K562 (cell line): ENCODE measurements around the gene COQ7. TPM values are rescaled to one million over a fixed set of nuclear protein-coding genes. Genes with fewer than 3 reads are reported as not detected.

Source experiments
- ATF7 ChIP-seq: fragments of 450-650 bp; IDR thresholded peaks from 2 replicates; pipeline ENCODE4 v1.7.1; 2014; ENCODE audit warnings: mild to moderate bottlenecking, moderate library complexity
- E4F1 ChIP-seq: fragments of 250-450 bp; sonication (Bioruptor Pico); IDR thresholded peaks from 2 replicates; pipeline ENCODE4 v1.5.0; 2021; ENCODE audit warnings: mild to moderate bottlenecking, borderline replicate concordance
- EP300 ChIP-seq: IDR thresholded peaks from 2 replicates; pipeline ENCODE4 v1.6.1; 2012; ENCODE audit warnings: low read length, improper control_type of control experiment
- HDAC6 ChIP-seq: IDR thresholded peaks from 2 replicates; pipeline ENCODE4 v1.6.1; 2012; ENCODE audit warnings: low read depth, mild to moderate bottlenecking, control low read depth, inconsistent platforms, low read length, moderate library complexity
- KLF16 ChIP-seq: IDR thresholded peaks from 2 replicates; pipeline ENCODE4 v1.6.1; 2016; ENCODE audit warnings: antibody characterized with exemption
- MNT ChIP-seq, 2 experiments: fragments of 450-650 bp; conservative IDR thresholded peaks; 2 replicates each; pipeline ENCODE4 v1.6.1; 2017; ENCODE audit warnings: mild to moderate bottlenecking in 2 of 2, moderate library complexity in 2 of 2
- MTA3 ChIP-seq: fragments of 450-650 bp; formaldehyde crosslinking; IDR thresholded peaks from 2 replicates; pipeline ENCODE4 v1.6.1; 2017; ENCODE audit warnings: mild to moderate bottlenecking, borderline replicate concordance
- POLR2AphosphoS5 ChIP-seq: IDR thresholded peaks from 2 replicates; pipeline ENCODE4 v1.6.1; 2011; ENCODE audit warnings: mild to moderate bottlenecking, low read depth, low read length, moderate library complexity; ENCODE audit not compliant: control insufficient read depth, insufficient read depth
- RBFOX2 ChIP-seq: fragments of 200-400 bp; formaldehyde crosslinking; IDR thresholded peaks from 2 replicates; pipeline ENCODE4 v1.6.1; 2017; ENCODE audit warnings: low read depth, mild to moderate bottlenecking, low read length, moderate library complexity
- RCOR1 ChIP-seq, 2 experiments: IDR thresholded peaks; 2 replicates each; pipeline ENCODE4 v1.6.1; 2012; ENCODE audit warnings: low read depth in 2 of 2, low read length in 2 of 2, borderline replicate concordance in 1 of 2, improper control_type of control experiment in 1 of 2
- SAFB ChIP-seq: fragments of 200-400 bp; formaldehyde crosslinking; IDR thresholded peaks from 2 replicates; pipeline ENCODE4 v1.6.1; 2017; ENCODE audit warnings: low read depth, low read length, borderline replicate concordance
- SP2 ChIP-seq: IDR thresholded peaks from 2 replicates; pipeline ENCODE4 v1.6.1; 2011; ENCODE audit warnings: mild to moderate bottlenecking, low read depth, low read length, moderate library complexity; ENCODE audit not compliant: poor library complexity, severe bottlenecking; ENCODE audit errors: extremely low read depth
- XRCC5 ChIP-seq: fragments of 200-400 bp; formaldehyde crosslinking; IDR thresholded peaks from 2 replicates; pipeline ENCODE4 v1.6.1; 2017; ENCODE audit warnings: low read depth, mild to moderate bottlenecking, low read length
- ZBTB49 ChIP-seq: sonication (generic); formaldehyde crosslinking; IDR thresholded peaks from 2 replicates; pipeline ENCODE4 v1.8.0; 2022; ENCODE audit warnings: missing genetic modification reagents, mild to moderate bottlenecking, borderline replicate concordance
- ZFP1 ChIP-seq: fragments of 450-650 bp; formaldehyde crosslinking; IDR thresholded peaks from 2 replicates; pipeline ENCODE4 v1.4.0; 2020; ENCODE audit warnings: mild to moderate bottlenecking, mixed read lengths
- ZFX ChIP-seq: sonication (generic); formaldehyde crosslinking; IDR thresholded peaks from 2 replicates; pipeline ENCODE4 v1.8.0; 2022; ENCODE audit warnings: mild to moderate bottlenecking, missing genetic modification reagents, moderate library complexity
- ZNF3 ChIP-seq: fragments of 250-450 bp; sonication (Bioruptor Pico); IDR thresholded peaks from 2 replicates; pipeline ENCODE4 v1.5.0; 2021; ENCODE audit warnings: mild to moderate bottlenecking, moderate library complexity
- ZNF324 ChIP-seq: fragments of 250-450 bp; sonication (Bioruptor Pico); IDR thresholded peaks from 2 replicates; pipeline ENCODE4 v1.4.0; 2020; ENCODE audit warnings: mild to moderate bottlenecking
- ZNF431 ChIP-seq: sonication (generic); formaldehyde crosslinking; IDR thresholded peaks from 2 replicates; pipeline ENCODE4 v1.8.0; 2022; ENCODE audit warnings: mild to moderate bottlenecking, missing genetic modification reagents
- ZNF512 ChIP-seq: IDR thresholded peaks from 2 replicates; pipeline ENCODE4 v1.6.1; 2016; ENCODE audit warnings: missing genetic modification characterization, missing compliant biosample characterization
- polyA plus RNA-seq, 8 experiments: library from polyadenylated mRNA; depleted of rRNA in 4 of 8; stranded (reverse) in 5 of 8; unstranded in 3 of 8; fragments of >200 nt; fragmentation: Nextera tagmentation in 2 of 8; fragmentation: Illumina TruSeq in 1 of 8; extraction: Ambion mirVana in 2 of 8; extraction: Trizol in 1 of 8; gene quantifications; 2 replicates each; pipeline versions ENCODE4 v1.2.1 to v1.2.3, GENCODE V29; 2011 to 2014; ENCODE audit warnings: inconsistent platforms in 1 of 8, missing spikeins in 1 of 8
- total RNA-seq, 7 experiments: library from RNA; depleted of rRNA in 6 of 7; stranded (reverse); fragments of >200 nt in 6 of 7; fragmentation: Illumina TruSeq in 2 of 7; extraction: Trizol in 2 of 7; gene quantifications; 2 replicates each; pipeline versions ENCODE4 v1.2.1 to v1.2.3, GENCODE V29; 2011 to 2021; ENCODE audit warnings: low replicate concordance in 1 of 7

Gene COQ7
- total and polyA plus RNA-seq, 9 of the 15 experiments (the other 6 are each of a cell fraction or from before 2014, with no cell fraction given): 2.3 to 26.1 (median 15.2) TPM

GRCh38 chr16:19119564-19119963 is 52.1 kb downstream of the COQ7 start (continued):
- TF ChIP-seq HDAC6: no peak
- TF ChIP-seq ZNF431 (CRISPR knock-in tag): no peak
- 0 out of 2 replicates have a peak, but pooled peaks have one; percentile 0 for TF ChIP-seq ZNF512 (tag)
- no peak for TF ChIP-seq SAFB
- no peak for TF ChIP-seq ZNF324 (CRISPR knock-in tag)
- TF ChIP-seq ATF7: no peak
- no peak for TF ChIP-seq MTA3
- TF ChIP-seq ZFX: 0 out of 2 replicates have a peak, but pooled peaks have one; percentile 42
- peak in 1 of 2 experiments; percentile 37; a peak in 1 of 4 replicates for TF ChIP-seq RCOR1 (IDR thresholded peaks at IDR 0.05; ENCODE audit: borderline replicate concordance in 1 of 2, low read depth in 2 of 2, low read length in 2 of 2)
- TF ChIP-seq E4F1 (CRISPR knock-in tag): no peak
- TF ChIP-seq KLF16: no peak
- peak; percentile 44 for TF ChIP-seq RBFOX2
- no peak for TF ChIP-seq ZFP1 (CRISPR knock-in tag)
- TF ChIP-seq MNT (conservative IDR thresholded peaks at IDR 0.05): no peak
- TF ChIP-seq EP300: peak; percentile 36; the same call in 1 of the 2 replicates
- no peak for TF ChIP-seq ZBTB49 (CRISPR knock-in tag)
- TF ChIP-seq XRCC5: no peak
- no peak for TF ChIP-seq SP2
- no peak for TF ChIP-seq POLR2AphosphoS5
- TF ChIP-seq ZNF3 (CRISPR knock-in tag): no peak
